OCI-M2 (cell line): Measurements from ENCODE around the gene LHCGR.
"Not testable (repeated sequence)": the region's sequence is repeated elsewhere in the genome, so short reads cannot be mapped to it uniquely, and the experiment has no call there.

Source experiments
- DNase-seq: peaks from one replicate; lab custom pipeline; 2025; ENCODE audit not compliant: unreplicated experiment; lab: John Stamatoyannopoulos, UW

LHCGR gene

GRCh38 chr2:48711343-48711742 is 44.2 kb downstream of the LHCGR start:
- DNase-seq: no peak

GRCh38 chr2:48709096-48710034 is 46.2 kb downstream of the LHCGR start:
- no peak for DNase-seq

GRCh38 chr2:48707466-48707865 is 48.1 kb downstream of the LHCGR start:
- DNase-seq: no peak

- not testable (repeated sequence) for DNase-seq
Measured at GRCh38 chr2:48703621-48704020, 51.9 kb downstream of the LHCGR start.

- no peak for DNase-seq
Measured at GRCh38 chr2:48699348-48699930, 56.1 kb downstream of the LHCGR start.

GRCh38 chr2:48696881-48697280 is 58.6 kb downstream of the LHCGR start:
- no peak for DNase-seq

GRCh38 chr2:48695991-48696390 is 59.5 kb downstream of the LHCGR start:
- DNase-seq: no peak

GRCh38 chr2:48694149-48694548 is 61.4 kb downstream of the LHCGR start:
- DNase-seq: no peak

GRCh38 chr2:48693645-48694044 is 61.9 kb downstream of the LHCGR start:
- DNase-seq: no peak

- no peak for DNase-seq
Measured at GRCh38 chr2:48693066-48693465, 62.5 kb downstream of the LHCGR start.

GRCh38 chr2:48691935-48692691 is 63.4 kb downstream of the LHCGR start:
- DNase-seq: no peak

GRCh38 chr2:48685126-48685525 is 70.4 kb downstream of the LHCGR start:
- DNase-seq: no peak

- no peak for DNase-seq
Measured at GRCh38 chr2:48677450-48677849, 78.1 kb downstream of the LHCGR start.

GRCh38 chr2:48674933-48675332 is 80.6 kb downstream of the LHCGR start:
- no peak for DNase-seq

GRCh38 chr2:48673581-48673980 is 81.9 kb downstream of the LHCGR start:
- no peak for DNase-seq

- no peak for DNase-seq
Measured at GRCh38 chr2:48668992-48669391, 86.5 kb downstream of the LHCGR start.

- no peak for DNase-seq
Measured at GRCh38 chr2:48651158-48651790, 104.2 kb downstream of the LHCGR start.

- no peak for DNase-seq
Measured at GRCh38 chr2:48638261-48638660, 117.3 kb downstream of the LHCGR start.
